Ovary (tissue), 9 donors: ENCODE measurements around the gene DNAJC16. TPM values are rescaled to one million over a fixed set of nuclear protein-coding genes. Genes with fewer than 3 reads are reported as not detected.

Source experiments
- DNase-seq, 5 donors: peaks; one replicate each; pipeline ENCODE4 v3.0.0-alpha.2; 2019 to 2020
- H3K27ac ChIP-seq, 2 donors: fragments of 200-600 bp; one replicate each; pipeline versions ENCODE4 v1.5.1 to v1.8.0; 2019 to 2022
- H3K27me3 ChIP-seq: fragments of 200-600 bp; one replicate; pipeline ENCODE4 v1.8.0; 2022
- H3K36me3 ChIP-seq: fragments of 200-600 bp; sonication (generic); one replicate; pipeline ENCODE4 v1.5.1; 2019
- H3K4me1 ChIP-seq: one replicate; pipeline ENCODE4 v1.8.1; 2013; ENCODE audit warnings: mild to moderate bottlenecking, moderate library complexity; ENCODE audit not compliant: insufficient read depth
- H3K4me3 ChIP-seq: fragments of 200-600 bp; sonication (generic); one replicate; pipeline ENCODE4 v1.5.1; 2017
- H3K9me3 ChIP-seq, 2 donors: fragments of 200-600 bp in 1 of 2; sonication (generic) in 1 of 2; one replicate each; pipeline versions ENCODE4 v1.5.1 to v1.8.1; 2013 to 2019; ENCODE audit warnings: mild to moderate bottlenecking in 1 of 2, moderate library complexity in 1 of 2
- CTCF ChIP-seq, 3 donors: fragments of 450-650 bp in 2 of 3; fragments of 200-600 bp in 1 of 3; IDR thresholded peaks; one replicate each; pipeline versions ENCODE4 v1.5.1 to v1.8.0; 2016 to 2022; ENCODE audit warnings: antibody characterized with exemption in 3 of 3, mild to moderate bottlenecking in 1 of 3
- EP300 ChIP-seq: sonication (generic); formaldehyde crosslinking; IDR thresholded peaks from one replicate; pipeline ENCODE4 v1.6.1; 2017; ENCODE audit warnings: antibody characterized with exemption
- POLR2A ChIP-seq: fragments of 450-650 bp; IDR thresholded peaks from one replicate; pipeline ENCODE4 v1.6.1; 2017; ENCODE audit warnings: antibody characterized with exemption, mild to moderate bottlenecking, moderate library complexity
- WGBS, 3 donors: extraction: QIAGEN DNeasy Blood & Tissue Kit in 1 of 3; methylation state at CpG; one replicate each; pipeline versions ENCODE4 v1.1.5 to v1.1.7; 2013 to 2017; 5-methylcytosine and 5-hydroxymethylcytosine counted together
- intact Hi-C, 4 donors: fragments of 100-400 bp; cut with DNase I; formaldehyde crosslinking; loops; one replicate each; pipeline versions ENCODE4 v1.11.0 to v1.15.1; 2022 to 2023
- polyA plus RNA-seq, 2 donors: library from polyadenylated mRNA; stranded (reverse); fragments of 200-250 nt in 1 of 2; fragments of 350-450 nt in 1 of 2; fragmentation: Illumina TruSeq in 1 of 2; extraction: RNeasy Lipid Tissue Mini Kit (QIAGEN cat#74804) in 1 of 2; gene quantifications; one replicate each; pipeline ENCODE4 v1.2.3, GENCODE V29; 2013 to 2014
- total RNA-seq, 7 donors: library from RNA; depleted of rRNA in 2 of 7; stranded (reverse); fragments of >200 nt in 2 of 7; fragmentation: NEBNext Ultra II Directional in 3 of 7; extraction: Animal tissue kit (Norgen Biotek cat#: 25700) in 3 of 7; gene quantifications; one replicate each; pipeline versions ENCODE4 v1.1.0 to v1.2.4, GENCODE V29; 2016 to 2023
- donor health status: DM: no; HTN: no; CAD: no; lungs with moderate emphysema.
- donor health status: DM: no; HTN: no; CAD: no.
- donor health status: Bipolar disorder and iron deficiency.
- donor health status: DM: yes; HTN: yes; CAD: no.
- donor health status: DM: no; HTN: no; CAD: no.
- donor health status: DM: yes; HTN: yes; CAD: no.

Gene DNAJC16
- total and polyA plus RNA-seq, 9 donors = 4.7 to 33.3 (median 17.6) TPM

DNA sequence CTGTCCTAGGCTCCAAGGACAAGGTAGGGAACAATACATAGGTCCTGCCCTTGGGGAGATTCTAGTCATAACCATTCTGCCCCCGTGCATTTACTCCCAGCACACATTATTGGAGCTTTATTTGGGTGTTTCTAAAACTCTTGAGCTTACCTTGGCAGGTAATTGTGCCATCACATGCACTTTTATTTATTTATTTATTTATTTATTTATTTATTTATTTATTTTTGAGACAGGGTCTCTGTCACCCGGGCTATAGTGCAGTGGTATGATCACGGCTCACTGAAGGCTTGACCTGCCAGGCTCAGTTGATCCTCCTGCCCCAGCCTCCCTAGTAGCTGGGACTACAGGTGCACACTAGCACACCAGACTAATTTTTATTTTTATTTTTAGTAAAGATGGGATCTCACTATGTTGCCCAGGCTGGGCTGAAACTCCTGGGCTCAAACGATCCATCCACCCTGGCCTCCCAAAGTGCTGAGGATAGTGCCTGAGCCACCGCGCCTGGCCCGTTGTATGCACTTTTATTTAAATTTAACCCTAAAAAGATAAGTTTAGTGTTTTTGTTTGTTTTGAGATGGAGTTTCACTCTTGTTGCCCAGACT lies 49.0 kb downstream of the DNAJC16 start:
- Histone ChIP-seq H3K27ac (no peak overlapping the region), H3K4me3 (no peak overlapping the region), H3K9me3 (no peaks in the 10 kb centered on the region), H3K36me3 (no peaks in the 10 kb centered on the region), H3K27me3 (no peaks in the 10 kb centered on the region), H3K4me1 (no peaks in the 10 kb centered on the region)
- intact Hi-C loops = no loop called here
- no peak for DNase-seq
- WGBS, 3 donors = 93 to 95% (median 93%) methylated on average over 7 of the region's 7 CpGs
- no peak for TF ChIP-seq EP300
- TF ChIP-seq CTCF (IDR thresholded peaks at IDR 0.05) = no peak
- no peak for TF ChIP-seq POLR2A

DNA sequence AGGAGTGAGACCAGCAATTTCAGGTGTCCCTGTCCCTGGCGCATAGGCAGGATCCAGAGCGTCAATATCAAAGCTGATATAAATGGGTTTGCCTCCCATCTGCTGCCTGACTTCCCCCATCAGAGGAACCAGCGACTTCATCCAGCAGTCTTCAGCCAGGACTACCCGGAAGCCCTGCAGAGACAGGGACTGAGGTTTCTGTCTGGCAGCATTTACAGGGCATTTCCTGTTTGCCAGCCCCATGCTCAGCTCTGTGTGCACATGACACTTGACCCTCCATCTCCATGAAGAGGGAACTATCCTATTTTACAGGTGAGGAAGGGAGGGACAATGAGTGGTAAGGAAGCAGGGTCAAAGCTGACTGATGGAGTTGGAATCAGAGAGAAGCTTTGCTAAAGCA lies 51.0 kb downstream of the DNAJC16 start:
- H3K27me3 ChIP-seq = no peaks in the 10 kb centered on the region
- TF ChIP-seq POLR2A (no peak), EP300 (no peak), CTCF (IDR thresholded peaks at IDR 0.05) (no peak)
- H3K36me3 ChIP-seq = no peaks in the 10 kb centered on the region
- WGBS, 3 donors = 75 to 87% (median 78%) methylated on average over 4 of the region's 4 CpGs
- intact Hi-C loops = no loop called here
- no peak overlapping the region for H3K27ac ChIP-seq
- no peak for DNase-seq
- H3K9me3 ChIP-seq = no peaks in the 10 kb centered on the region
- H3K4me1 ChIP-seq = no peaks in the 10 kb centered on the region
- H3K4me3 ChIP-seq = no peak overlapping the region

DNA sequence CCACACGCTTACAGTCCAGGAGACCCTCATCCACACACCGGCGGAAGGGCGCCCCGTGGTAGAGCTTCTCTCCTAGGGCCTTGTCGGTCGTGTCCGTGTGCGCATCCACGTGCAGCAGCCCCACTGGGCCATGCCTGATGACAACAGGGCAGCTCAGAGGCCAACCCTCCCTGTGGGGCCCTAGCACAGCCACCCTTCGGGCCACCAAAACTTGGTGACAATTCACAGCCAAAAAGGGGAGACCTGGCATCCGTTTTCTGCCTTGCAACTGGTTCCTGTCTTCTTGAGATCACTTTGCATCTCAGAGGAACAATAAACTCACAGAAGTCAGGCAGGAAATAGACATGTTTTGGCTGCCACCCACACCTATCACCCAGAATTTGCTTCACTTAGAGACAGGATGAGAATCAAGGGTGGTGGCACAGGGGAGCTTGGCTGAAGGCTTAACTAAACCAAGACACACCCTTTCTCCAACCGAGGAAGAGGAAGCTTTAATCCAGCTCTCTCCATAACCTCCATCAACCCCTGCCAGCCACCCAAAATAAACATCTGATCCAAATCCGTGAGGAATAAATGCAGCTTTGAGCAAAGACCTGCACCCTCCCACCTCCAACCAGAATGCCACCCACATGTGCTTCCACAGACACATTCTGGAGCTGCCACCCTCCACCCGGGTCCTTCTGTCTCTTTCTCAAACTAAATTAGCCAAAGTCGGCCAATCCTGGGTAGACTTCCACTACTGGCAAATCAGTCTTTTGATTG lies 52.5 kb downstream of the DNAJC16 start:
- WGBS, 3 donors = 81 to 87% (median 82%) methylated on average over 16 of the region's 16 CpGs
- Histone ChIP-seq H3K27ac (no peak overlapping the region), H3K9me3 (no peaks in the 10 kb centered on the region), H3K4me1 (no peaks in the 10 kb centered on the region), H3K4me3 (no peak overlapping the region), H3K36me3 (no peaks in the 10 kb centered on the region), H3K27me3 (no peaks in the 10 kb centered on the region)
- TF ChIP-seq POLR2A (no peak), EP300 (no peak), CTCF (IDR thresholded peaks at IDR 0.05) (no peak)
- intact Hi-C loops = no loop called here
- DNase-seq = no peak

DNA sequence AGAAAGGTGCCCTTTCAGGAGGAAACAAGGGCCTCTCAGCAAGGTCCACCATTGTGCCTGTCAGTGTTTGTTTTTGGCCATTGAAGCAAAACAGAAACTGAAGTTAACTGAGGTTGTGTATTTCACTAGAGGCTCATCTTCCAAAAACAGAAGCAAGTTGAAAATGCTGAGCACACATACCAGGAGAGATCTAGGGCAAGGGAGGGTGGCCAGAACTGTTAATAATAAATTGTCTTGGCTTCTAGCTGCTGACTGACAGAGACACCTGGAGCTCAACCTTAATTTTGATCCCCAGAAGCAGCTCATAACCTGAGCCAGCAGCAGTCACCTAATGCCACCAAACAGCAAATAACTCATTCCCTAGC lies 53.0 kb downstream of the DNAJC16 start:
- Histone ChIP-seq H3K27ac (no peak overlapping the region), H3K36me3 (no peaks in the 10 kb centered on the region), H3K9me3 (no peaks in the 10 kb centered on the region), H3K4me3 (no peak overlapping the region), H3K27me3 (no peaks in the 10 kb centered on the region), H3K4me1 (peaks cover 2% of the 10 kb centered on the region)
- no peak for TF ChIP-seq EP300
- no peak for TF ChIP-seq POLR2A
- TF ChIP-seq CTCF (IDR thresholded peaks at IDR 0.05) = no peak
- intact Hi-C loops = no loop called here
- DNase-seq = no peak
